SK-N-DZ (cell line): ENCODE measurements around the gene ITPKB.

Experiments used
- DNase-seq: peaks from one replicate; pipeline ENCODE4 v3.0.0-alpha.2; 2015; ENCODE audit warnings: low spot score

The ITPKB gene

DNA sequence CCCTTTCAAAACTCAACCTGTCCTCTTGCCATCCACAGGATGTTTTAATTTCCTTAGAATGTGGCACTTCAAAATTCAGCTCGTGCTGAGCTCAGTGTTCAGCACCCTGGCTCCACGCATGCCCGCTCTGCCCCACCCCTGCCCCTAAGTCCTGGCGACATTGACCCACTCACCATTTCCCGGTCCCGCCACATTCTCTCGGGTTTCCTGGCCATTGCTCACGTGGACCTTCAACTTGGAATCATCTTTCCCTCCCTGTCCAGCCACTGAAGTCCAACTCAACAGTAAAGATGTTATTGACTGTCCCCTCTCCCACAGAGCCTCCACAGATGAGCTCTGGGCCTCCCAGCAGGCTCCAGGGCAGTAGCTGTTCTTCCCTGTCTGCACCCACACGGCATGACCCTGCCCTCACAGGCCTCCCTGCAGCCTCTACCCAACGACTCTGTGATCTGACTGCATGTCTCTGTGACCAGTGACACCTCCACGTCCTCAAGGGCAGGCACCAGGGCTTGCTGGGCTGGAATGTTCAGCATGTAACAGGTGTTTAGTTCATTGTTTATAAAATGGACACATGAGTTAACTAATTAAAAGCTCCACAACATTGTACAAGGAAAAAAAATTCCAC is 53.8 kb downstream of the ITPKB start:
- DNase-seq, result no peak

DNA sequence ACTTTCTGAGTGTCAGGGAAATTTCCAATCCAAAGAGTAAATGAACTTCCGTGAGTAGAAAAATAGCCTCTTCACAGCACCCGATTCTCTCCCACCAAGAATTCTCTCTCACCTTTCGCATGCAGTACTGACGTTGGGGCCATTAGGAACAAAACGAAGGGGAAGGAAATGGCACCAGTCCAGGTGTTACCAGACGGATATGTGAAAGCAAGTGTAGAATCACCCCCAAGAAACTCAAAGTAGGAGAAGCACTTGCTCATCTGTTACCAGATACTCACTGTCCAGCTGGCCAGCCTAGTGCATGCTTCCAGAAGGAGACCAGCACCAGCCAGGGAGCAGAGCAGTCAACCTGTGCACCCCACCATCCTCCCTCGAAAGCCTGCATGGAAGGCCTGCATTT is 55.1 kb downstream of the ITPKB start:
- no peak for DNase-seq

DNA sequence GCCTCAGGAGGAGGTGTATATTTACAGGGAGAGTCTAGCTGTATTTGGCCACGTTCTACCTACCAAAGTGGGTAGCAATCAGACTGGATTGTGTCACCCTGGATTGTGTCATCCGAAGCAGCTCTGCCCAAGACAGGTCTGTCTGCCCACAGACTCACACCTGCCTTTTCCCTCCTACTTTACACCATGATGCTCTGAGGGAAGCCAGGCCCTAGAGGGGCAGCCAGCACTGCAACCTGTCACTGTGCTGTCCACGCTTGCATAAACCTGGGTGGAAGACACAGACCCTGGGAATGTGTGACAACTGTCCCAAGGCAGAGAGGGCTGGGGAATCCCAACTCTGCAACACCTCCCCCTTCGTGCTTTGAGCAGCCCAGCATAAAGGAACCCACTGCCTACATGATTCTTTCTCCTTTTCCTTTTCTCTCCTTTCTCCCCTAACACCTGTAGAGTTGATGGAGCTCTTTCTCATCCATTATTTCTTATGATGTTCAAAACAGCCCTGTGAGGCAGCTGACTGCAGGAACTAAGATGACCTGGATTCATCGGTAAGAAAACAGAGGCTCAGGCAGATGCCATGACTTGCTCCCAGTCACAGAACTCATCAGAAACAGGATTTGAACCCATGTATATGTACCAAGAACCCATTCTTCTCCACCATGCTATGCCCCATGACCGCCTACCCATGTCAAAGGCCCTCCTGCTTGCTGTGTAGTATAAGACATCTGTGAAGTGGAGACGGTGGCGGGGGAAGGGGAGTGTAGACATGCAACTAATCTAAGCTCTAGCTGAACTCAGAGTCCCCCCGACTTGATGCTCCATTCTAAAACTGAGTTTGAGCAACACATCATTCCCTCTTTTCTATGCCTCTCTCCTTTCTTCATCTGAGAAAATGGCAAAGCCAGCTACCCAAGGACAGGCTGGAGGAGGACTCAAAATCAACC is 55.9 kb downstream of the ITPKB start:
- no peak for DNase-seq

DNA sequence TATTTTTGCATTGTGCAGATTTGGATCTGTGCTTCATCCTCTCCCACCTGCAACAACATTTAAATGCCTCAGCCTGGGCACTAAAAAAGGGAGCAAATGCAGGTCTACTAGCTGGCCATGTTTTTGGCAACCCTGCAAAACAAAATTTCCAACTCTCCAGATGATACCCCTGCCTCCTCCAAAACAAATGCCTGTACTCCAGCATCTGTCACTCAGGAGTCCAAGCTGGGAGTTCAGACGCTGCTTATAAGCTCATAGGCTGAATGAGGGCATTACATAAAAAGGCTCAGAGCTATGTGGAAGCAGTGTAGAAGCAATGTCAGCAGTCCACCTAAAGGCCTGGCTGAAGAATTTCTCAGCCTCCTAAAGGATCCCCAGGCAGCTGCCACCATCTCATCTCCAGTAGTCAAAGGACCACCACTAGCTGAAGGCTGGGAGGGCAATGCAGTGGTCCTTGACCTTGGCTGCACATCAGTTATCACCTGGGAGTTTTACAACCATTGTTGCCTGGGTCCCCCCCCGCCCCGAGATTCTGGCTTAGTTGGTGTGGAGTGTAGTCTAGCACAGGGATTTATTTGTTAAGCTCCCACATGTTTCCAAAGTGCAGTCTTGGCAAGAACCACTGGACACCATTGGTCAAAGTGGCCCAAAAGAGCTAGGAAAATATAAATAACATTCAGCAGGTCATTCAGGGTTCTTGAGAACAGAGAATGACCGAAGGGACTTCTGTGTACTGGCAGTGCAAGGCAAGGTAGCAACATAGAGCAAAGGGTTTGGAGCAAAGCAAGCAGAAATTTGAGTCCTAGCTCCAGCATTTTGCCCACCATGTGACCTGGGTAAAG is 57.2 kb downstream of the ITPKB start:
- DNase-seq, result no peak

DNA sequence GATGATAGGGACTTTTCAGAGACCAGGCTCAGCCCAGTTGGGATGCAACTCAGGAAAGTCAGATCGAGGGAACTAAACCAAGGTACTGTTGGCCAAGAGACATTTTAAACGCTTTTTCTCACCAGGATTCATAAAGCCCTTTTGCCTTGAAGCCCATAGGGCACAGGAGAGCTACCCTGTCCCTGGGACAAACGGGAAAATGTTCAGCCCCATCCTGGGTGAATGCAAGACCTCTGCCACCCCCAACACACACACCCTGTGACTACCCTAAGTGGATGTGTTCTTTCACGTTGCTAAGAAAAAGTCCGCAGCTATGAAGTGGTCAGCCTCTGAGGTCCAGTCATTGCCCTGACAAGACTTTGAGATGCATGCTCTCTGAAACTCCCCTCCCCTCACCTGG is 58.4 kb downstream of the ITPKB start:
- no peak for DNase-seq

DNA sequence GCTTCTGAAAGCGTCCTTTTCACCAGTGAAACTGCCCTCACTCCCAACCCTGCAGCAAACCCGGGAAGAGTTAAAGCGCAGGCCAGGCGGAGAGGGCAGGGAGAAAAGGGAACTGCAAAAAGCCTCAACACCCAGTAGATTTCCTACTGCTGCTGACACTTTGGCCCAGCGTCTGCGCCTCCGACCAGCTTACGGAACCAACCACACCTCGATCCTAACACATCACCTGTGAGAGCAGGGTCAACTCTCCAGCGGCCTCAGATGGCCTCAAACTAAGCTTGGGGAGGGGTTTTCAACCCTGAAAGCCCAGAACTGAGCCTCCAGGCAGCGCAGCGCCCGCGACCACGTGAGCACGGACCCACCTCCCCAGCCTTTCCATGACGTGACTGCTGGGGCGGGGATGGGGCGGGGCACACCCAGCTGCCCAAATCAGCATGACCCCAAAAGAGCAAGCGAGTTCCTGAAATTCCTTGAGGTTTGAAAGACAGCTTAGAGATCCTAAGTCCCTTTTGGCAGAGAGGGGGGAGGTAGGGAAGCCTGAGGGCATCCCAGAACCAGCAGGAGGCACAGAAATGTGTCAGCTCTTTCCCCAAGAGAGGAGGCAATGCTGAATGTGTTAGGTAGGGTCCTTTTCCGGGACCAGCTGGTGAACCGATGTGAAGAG is 59.1 kb downstream of the ITPKB start:
- DNase-seq, result no peak

DNA sequence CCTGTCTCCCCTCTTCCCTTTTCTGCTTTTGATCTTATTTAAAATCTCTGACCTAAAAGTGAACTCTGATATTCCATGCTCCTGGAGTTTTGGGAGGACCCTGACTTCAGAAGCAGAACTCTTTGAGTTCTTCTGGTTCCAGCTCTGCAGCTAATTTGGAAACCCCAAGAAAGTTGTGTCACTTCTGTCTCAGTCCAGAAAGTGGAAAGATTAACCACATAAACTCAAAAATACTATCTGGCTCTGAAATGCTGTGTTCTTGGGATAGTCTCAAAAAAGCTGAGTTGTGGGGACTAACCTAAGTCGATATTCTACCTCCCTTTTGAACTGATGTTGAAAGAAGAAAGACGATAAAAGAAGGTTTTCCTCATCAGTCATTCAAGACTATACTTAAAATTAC is 59.8 kb downstream of the ITPKB start:
- DNase-seq, result no peak

DNA sequence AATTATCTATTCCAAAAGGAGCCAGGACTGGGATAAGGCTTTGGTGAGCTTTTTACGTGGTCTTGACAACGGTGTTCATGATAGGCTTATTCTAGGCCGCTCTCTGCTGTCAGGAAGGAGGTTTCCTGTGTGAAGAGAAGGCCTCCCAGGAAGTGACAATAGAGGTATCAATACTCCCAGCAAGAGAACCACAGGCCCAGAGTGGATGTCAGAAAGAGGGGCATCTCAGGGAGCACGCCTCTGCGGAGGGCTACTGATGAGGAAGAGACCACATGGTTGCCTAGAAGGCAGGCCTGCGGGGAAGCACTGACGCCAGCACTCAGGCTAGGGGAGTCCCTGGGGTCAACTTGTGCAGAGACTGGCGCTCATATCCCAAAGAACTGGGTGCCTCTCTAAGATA is 60.4 kb downstream of the ITPKB start:
- no peak for DNase-seq

DNA sequence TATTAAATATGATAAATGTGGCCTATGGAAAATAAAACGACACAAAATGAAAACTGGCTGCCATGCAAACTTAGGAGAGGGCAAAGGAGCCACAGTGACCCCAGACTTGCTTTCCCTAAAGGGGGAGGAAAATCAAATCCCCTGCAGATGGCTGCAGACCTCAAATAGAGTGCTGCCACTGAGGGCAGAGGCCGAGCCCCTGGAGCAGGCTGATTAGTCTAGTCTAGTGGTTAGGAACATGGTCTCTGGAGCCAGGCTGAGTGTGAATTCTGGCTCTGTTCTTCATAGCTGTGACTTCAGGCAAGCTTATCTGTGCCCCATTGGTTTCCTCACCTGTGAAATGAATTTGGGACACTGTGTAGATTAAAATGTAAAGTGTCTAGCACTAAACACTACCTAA is 60.8 kb downstream of the ITPKB start:
- no peak for DNase-seq

DNA sequence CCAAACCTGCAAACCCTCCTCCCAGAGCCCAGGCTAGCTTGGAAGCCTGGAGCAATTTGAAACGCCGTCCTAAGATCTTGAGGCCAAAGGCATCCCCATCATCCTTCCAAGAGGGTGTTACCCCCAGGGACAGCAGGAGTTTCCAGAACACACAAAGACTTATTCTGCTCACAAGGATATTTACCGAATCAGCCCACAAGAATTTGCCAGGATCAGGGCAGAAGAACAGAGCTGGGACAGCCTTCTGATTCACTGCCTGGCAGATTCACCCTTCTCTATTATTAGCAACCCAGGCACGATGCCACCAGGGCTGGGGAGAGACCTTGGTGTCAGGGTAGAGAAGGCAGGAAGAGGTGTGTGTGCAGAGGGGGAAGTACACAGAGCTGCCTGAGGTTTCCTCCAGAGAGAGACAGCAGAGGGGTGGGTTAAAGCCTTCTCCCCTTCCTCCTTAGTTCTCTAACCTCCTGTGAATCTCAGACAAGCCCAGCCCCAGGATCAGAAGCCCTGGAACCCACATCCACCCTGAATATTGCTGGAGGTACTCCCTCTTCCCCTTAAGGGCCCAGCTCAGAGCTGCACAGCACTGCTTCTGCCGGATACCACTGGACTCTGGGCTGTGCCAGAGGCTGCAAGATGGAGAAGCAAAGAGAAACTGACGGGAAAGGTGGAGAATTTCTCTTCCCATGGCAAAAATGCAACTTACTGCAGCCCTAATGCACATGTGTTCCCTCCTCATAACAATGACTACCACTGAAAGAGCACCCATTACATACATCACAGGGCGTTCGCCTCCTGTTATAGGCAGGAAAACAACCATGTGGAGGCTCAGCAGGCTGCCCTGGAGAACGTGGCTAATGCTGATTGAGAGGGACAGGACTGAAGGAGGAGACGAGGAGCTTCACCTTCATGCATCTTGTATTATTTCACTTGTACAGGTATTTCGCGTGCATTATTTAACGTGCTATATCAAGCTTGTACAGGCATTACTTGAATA is 61.8 kb downstream of the ITPKB start:
- DNase-seq, result no peak

DNA sequence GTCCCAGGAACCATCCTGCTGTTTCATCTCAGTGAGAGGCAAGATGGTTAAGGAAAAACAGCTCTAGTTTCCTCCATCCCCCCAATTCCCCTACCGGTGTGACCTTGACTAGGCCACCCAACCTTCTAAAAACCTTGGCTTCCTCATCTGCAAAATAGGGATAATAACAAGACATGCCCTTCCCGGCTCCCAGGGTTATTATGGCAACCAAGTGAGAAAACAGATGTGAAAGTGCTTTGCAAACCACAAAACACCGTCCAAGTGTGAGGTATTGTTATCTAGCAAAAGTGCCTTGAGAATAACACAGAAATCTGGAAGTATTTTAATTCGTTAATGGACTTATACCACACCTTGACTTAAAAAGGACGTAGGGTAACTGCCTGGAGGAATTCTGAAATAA is 62.7 kb downstream of the ITPKB start:
- no peak for DNase-seq

DNA sequence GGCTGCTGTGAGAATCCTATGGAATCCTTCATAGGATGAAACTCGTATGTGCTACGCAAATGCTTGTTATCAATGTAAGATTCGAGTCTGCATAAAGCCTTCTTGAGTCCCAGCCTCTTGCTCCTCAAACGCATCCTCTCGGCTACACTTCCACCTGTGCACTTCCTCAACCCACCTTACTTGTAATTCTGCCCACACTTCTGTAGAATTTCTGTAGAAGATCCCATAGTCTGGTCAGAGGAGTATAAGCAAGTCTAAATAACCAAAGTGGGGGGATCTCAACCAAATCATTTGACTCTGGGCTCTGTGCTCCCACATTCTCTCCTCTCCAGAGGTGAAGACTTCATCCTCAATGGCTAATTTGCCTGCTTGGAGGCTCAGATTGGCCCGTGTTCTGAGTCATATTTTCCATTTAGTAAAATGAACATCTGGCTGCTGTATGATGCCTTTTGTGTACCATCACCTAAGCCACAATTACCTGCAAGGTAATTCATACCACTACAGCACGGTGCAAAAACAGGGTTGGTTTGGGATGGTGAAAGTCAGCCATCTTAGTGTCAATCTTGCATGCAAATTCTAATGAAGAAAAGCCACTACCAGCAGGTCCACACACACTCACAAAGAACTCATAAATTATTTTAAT is 63.2 kb downstream of the ITPKB start:
- no peak for DNase-seq

DNA sequence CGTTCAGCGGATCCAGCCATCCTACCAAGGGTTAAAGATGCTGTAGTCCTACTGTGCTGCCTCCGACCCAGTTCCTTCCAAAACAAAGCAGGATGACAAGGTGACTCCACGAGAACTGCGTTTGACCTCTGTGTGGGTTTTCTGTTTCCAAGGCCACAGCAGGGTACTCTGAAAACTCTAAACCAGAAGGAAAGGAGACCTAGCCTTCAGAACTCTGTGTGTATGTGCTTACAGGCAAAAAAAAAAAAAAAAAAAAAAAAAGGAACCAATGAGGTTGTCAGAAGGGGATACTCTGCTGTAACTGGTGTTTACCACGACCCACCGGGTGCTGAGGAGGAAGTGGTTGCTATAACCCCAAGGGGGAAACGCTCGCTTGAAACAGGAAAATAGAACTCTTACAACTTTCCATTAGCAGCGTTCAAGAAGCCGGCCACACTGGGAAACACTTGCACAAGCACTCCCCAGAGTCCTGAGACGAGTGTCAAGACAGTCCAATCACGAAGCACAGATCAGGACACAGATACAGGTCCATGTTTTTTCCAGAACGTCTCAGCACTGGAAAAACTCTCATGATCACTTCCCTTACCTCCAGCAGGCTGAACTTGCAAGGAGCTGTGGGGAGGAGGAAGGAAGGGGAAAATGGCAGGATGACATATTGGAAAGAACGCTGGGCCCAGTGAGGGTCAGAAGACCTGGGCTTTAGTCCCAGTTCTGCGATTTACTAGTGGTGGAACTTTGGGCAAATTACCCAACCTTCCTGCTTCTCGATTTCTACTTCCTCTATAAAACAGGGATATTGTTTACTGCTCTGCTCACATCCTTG is 64.0 kb downstream of the ITPKB start:
- no peak for DNase-seq

DNA sequence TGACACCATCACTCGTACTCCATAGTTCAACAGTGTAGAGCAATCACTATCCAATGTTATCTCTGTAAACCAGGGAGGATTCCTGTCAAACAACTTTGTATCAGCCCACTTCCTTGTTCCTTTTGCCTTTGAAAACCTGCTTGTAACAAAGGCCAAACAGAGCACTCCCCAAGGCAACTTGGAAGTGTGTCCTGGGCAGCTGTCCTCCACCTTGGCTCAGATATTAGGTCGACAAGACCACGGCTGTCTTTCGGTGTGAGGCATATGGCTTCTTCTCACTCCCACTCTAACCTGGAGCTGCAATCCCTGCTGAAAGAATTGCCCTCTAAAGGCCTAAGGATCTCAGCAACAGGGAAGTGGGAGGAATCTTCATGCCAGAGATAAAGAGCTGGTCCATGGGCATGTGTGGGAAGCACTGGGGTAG is 66.7 kb downstream of the ITPKB start:
- no peak for DNase-seq

DNA sequence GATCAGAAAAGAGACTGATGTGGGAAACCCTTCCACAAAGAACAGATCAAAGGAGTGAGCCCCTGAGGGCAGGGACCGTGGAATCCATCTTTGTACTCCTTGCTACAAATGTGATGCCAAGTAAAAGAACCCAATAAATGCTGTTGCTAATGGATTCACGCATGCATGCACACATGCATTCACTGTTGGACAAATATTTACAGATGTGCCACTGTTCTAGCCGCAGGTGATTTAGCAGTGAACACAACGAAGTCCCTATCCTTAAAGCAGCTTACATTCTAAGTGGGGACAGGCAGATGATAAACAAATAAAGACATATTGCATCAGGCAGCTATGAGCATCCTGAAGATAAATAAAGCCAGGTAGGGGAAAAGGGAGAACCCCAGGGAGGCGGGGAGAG is 67.8 kb downstream of the ITPKB start:
- no peak for DNase-seq

DNA sequence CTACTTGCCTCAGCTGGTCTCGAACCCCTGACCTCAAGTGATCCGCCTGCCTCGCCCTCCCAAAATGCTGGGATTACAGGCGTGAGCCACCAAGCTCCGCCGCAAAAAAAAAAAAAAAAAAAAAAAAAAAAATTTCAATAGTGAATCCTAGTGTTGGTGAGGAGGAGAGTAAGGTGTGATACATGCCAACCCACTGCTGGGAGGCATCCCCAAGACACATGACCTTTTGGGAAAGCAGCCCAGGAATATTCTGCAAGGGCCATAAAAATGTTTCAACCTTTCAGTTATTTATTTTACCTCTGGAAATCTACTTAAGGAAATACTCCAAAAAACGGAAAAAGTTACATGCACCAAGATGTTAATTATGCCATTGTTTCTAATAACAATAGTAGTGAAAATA is 69.0 kb downstream of the ITPKB start:
- no peak for DNase-seq

DNA sequence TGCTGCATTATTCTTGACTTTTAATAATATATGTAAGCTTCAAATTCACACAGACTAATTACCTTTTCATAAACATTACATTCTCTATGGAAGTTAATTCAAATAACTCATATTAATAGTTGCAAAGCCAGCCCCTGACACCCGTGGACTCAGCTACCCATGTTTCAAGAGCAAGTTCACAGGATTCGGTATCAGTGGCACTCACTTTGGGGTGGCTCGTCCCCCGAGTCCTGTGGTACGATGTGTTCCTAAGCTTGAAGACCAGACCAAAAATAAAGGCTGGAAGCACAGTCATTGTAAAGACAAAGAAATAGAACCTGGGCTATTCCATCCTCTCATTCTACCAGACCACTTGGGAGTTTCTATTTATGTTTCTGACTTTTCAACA is 70.9 kb downstream of the ITPKB start:
- no peak for DNase-seq

DNA sequence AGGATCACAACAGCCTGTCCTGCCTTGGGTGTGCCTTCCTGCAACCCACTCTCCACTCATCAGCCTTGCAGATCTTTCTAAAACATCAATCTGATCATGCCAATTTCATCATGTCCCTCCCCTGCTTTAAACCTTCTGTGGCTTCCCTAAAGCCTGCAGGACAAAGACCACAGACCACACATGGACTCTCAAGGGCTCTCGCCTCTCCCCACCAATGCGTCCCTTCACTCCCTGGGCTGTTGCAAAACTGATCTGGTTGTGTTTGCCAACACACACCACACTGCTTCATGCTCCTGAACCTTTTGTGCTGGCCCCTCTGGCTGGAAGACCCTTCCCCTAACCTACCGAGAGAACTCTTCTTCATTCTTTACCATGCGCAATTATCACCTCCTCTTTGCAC is 72.4 kb downstream of the ITPKB start:
- no peak for DNase-seq

DNA sequence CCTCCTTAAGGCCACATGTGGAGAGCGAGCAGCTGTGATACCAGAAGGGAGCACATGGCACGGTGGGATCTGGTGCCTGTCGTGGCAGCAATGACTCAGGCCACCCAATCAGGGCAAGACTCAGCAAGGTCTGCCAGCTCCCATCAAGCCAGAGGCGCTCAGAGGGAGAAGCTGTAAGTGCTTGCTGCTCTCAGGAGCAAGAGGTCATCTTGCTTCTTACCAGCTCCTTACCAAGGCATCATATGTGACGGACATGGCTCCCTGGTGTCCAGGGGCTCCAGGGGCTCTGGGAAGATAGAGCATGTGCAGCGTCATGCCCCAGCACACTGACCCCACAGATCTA is 72.9 kb downstream of the ITPKB start:
- no peak for DNase-seq
